CD4-positive, alpha-beta T cell (primary cell): ENCODE data around the gene URB1. TPM values are rescaled to one million over a fixed set of nuclear protein-coding genes. Genes with fewer than 3 reads are reported as not detected.

Source experiments
- ATAC-seq: fragments of 200-7000 bp; cut with Tn5 transposase; one replicate; pipeline ENCODE4 v1.10.0; 2022; ENCODE audit warnings: mild to moderate bottlenecking; ENCODE audit not compliant: poor library complexity
- CTCF ChIA-PET: fragments of 350-600 bp; sonication (Branson Sonifier 250); formaldehyde crosslinking; loops from one replicate; lab custom pipeline; 2021; ENCODE audit warnings: antibody characterized with exemption, inconsistent platforms; lab: Charles Lee
- POLR2A ChIA-PET: fragments of 350-600 bp; sonication (Branson Sonifier 250); formaldehyde crosslinking; loops from one replicate; lab custom pipeline; 2021; ENCODE audit warnings: antibody characterized with exemption, inconsistent platforms; lab: Charles Lee
- DNase-seq, 14 experiments: peaks; one replicate each; pipeline ENCODE4 v3.0.0-alpha.2; 2013 to 2020; ENCODE audit warnings: mixed read lengths in 2 of 14
- H3K27ac ChIP-seq, 2 donors: one replicate each; pipeline versions ENCODE4 v1.5.1 to v1.7.0; 2013; ENCODE audit warnings: low read length in 2 of 2, low read depth in 1 of 2, mild to moderate bottlenecking in 1 of 2
- H3K27me3 ChIP-seq, 2 experiments: 1 replicate in 1 of 2; 2 replicates in 1 of 2; pipeline versions ENCODE4 v1.6.1 to v1.7.0; 2013; ENCODE audit warnings: low read length in 2 of 2, control low read depth in 1 of 2, mild to moderate bottlenecking in 1 of 2, moderate library complexity in 1 of 2; ENCODE audit not compliant: insufficient read depth in 2 of 2, control insufficient read depth in 1 of 2
- H3K36me3 ChIP-seq: one replicate; pipeline ENCODE4 v1.6.1; 2013; ENCODE audit warnings: low read length, control low read depth; ENCODE audit not compliant: insufficient read depth
- H3K4me1 ChIP-seq: one replicate; pipeline ENCODE4 v1.6.1; 2013; ENCODE audit warnings: low read length, control low read depth; ENCODE audit not compliant: insufficient read depth
- H3K4me3 ChIP-seq: one replicate; pipeline ENCODE4 v1.5.1; 2013; ENCODE audit warnings: mild to moderate bottlenecking, low read length, moderate library complexity
- H3K9me3 ChIP-seq, 2 experiments: 1 replicate in 1 of 2; 2 replicates in 1 of 2; pipeline versions ENCODE4 v1.6.1 to v1.7.0; 2013; ENCODE audit warnings: low read length in 2 of 2, mild to moderate bottlenecking in 2 of 2, control low read depth in 1 of 2, moderate library complexity in 1 of 2; ENCODE audit not compliant: control insufficient read depth in 1 of 2, insufficient read depth in 1 of 2
- H3K27ac Mint-ChIP-seq: one replicate; pipeline ENCODE4 v1.8.0; 2020; ENCODE audit warnings: mixed read lengths
- H3K27me3 Mint-ChIP-seq: one replicate; pipeline ENCODE4 v1.8.0; 2021; ENCODE audit warnings: mixed read lengths
- H3K36me3 Mint-ChIP-seq: one replicate; pipeline ENCODE4 v1.8.0; 2021; ENCODE audit warnings: low read depth, mixed read lengths
- H3K4me1 Mint-ChIP-seq: one replicate; pipeline ENCODE4 v1.8.0; 2021; ENCODE audit warnings: low read depth, mixed read lengths
- H3K4me3 Mint-ChIP-seq: one replicate; pipeline ENCODE4 v1.8.0; 2020; ENCODE audit warnings: mild to moderate bottlenecking, mixed read lengths
- H3K9me3 Mint-ChIP-seq: one replicate; pipeline ENCODE4 v1.8.0; 2020; ENCODE audit warnings: mixed read lengths
- CTCF ChIP-seq: fragments of 200-600 bp; IDR thresholded peaks from one replicate; pipeline ENCODE4 v1.8.0; 2022; ENCODE audit warnings: antibody characterized with exemption, mild to moderate bottlenecking
- intact Hi-C, 2 experiments: fragments of 100-400 bp; cut with DNase I in 1 of 2; cut with micrococcal nuclease in 1 of 2; formaldehyde crosslinking; loops; one replicate each; pipeline versions ENCODE4 v1.15.1 to v1.9.0; 2023 to 2025; cut with DNase I, micrococcal nuclease
- total RNA-seq, 174 experiments: library from RNA in 2 of 174; stranded (reverse) in 2 of 174; gene quantifications; one replicate each; pipeline ENCODE4 v1.2.3 and lab custom pipeline; 2021 to 2026

The URB1 gene
- total RNA-seq, 2 experiments from 2014 or later, result 5.4 to 5.7 TPM

- Mint-ChIP-seq H3K4me3 (no peak overlapping the region), H3K4me1 (no peaks in the 10 kb centered on the region), H3K9me3 (no peaks in the 10 kb centered on the region), H3K27ac (no peak overlapping the region), H3K36me3 (peaks cover 12% of the 10 kb centered on the region), H3K27me3 (no peaks in the 10 kb centered on the region)
- ATAC-seq (no peak), DNase-seq (no peak)
- POLR2A ChIA-PET, result no interaction called here
- Histone ChIP-seq H3K4me1 (no peaks in the 10 kb centered on the region), H3K27ac (no peak overlapping the region), H3K9me3 (no peaks in the 10 kb centered on the region), H3K4me3 (no peak overlapping the region), H3K36me3 (no peaks in the 10 kb centered on the region), H3K27me3 (no peaks in the 10 kb centered on the region)
- CTCF ChIA-PET, result no interaction called here
- intact Hi-C loops, result no loop called here
- no peak for TF ChIP-seq CTCF
Measured at GRCh38 chr21:32423320-32424190, 30.7 kb upstream of the URB1 start.

GRCh38 chr21:32422064-32422463, 29.3 kb upstream of the URB1 start:
- Mint-ChIP-seq H3K36me3 (peaks cover 12% of the 10 kb centered on the region), H3K27me3 (no peaks in the 10 kb centered on the region), H3K4me3 (no peak overlapping the region), H3K27ac (no peak overlapping the region), H3K9me3 (no peaks in the 10 kb centered on the region), H3K4me1 (no peaks in the 10 kb centered on the region)
- CTCF ChIA-PET, result interaction anchor here (0.6 to 0.7 kb wide), 2 partner anchors 25 to 90 kb away, joined by 3 read pairs; no protein-coding TSS in a partner anchor
- no peak for DNase-seq
- no peaks in the 10 kb centered on the region for H3K4me1 ChIP-seq
- POLR2A ChIA-PET, result interaction anchor here (0.6 kb wide), 1 partner anchor 349 kb away, joined by 4 read pairs; the partner anchor contains the start of gene PAXBP1
- H3K9me3 ChIP-seq, result no peaks in the 10 kb centered on the region
- TF ChIP-seq CTCF, result no peak
- no peak overlapping the region for H3K4me3 ChIP-seq
- no peak for ATAC-seq
- H3K27me3 ChIP-seq, result no peaks in the 10 kb centered on the region
- intact Hi-C loops, result no loop called here
- H3K36me3 ChIP-seq, result peaks cover 5% of the 10 kb centered on the region
- H3K27ac ChIP-seq, result no peak overlapping the region

GRCh38 chr21:32418146-32418545, 25.3 kb upstream of the URB1 start:
- H3K27me3 Mint-ChIP-seq, result no peaks in the 10 kb centered on the region
- H3K36me3 Mint-ChIP-seq, result peaks cover 11% of the 10 kb centered on the region
- ATAC-seq (no peak), DNase-seq (no peak)
- no peak overlapping the region for H3K4me3 Mint-ChIP-seq
- no peak for TF ChIP-seq CTCF
- no peaks in the 10 kb centered on the region for H3K9me3 Mint-ChIP-seq
- no peak overlapping the region for H3K27ac Mint-ChIP-seq
- Histone ChIP-seq H3K27ac (no peak overlapping the region), H3K36me3 (peaks cover 6% of the 10 kb centered on the region), H3K4me1 (peaks cover 11% of the 10 kb centered on the region), H3K27me3 (no peaks in the 10 kb centered on the region), H3K4me3 (no peak overlapping the region), H3K9me3 (no peaks in the 10 kb centered on the region)
- ChIA-PET POLR2A (no interaction called here), CTCF (no interaction called here)
- peaks cover 26% of the 10 kb centered on the region for H3K4me1 Mint-ChIP-seq
- intact Hi-C loops, result loop anchor here in 1 of 2 experiments (5.0 kb wide), 1 partner anchor 79 kb away; no protein-coding TSS in a partner anchor
